ENCODE measurements around the gene ANXA4.
"Not testable (repeated sequence)": the region's sequence is repeated elsewhere in the genome, so short reads cannot be mapped to it uniquely, and the experiment has no call there.

ANXA4 gene

DNA sequence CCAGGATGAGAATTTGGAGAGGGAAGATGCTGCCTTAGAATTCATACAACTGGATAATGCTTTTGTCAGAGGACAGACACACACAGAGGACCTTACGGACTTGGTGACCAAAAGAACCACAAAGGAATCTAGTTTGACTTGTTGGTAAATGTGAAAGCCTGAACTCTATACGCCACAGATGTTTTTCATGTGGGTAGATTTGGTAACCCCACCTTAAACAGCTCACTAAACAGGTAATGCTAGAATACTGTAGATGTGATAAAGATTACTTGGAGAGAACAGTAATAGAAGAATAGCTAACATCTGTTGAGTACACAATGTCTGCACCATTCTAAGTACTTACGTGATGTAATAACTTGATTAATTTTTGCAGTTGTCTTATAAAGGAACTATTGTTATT lies 24.1 kb downstream of the ANXA4 start:
- Histone ChIP-seq H3K9me3 (ENCODE audit: control insufficient read depth in 5 of 5, low read length in 5 of 5) (no peaks in the 10 kb centered on the region), H3K4me3 (ENCODE audit: low read depth in 1 of 5, low read length in 5 of 5) (no peak overlapping the region), H3K4me1 (ENCODE audit: control insufficient read depth in 5 of 5, insufficient read depth in 5 of 5, low read length in 5 of 5) (peaks cover 0 to 30% (median 22%) of the 10 kb centered on the region in 5 donors), H3K36me3 (ENCODE audit: control insufficient read depth in 5 of 5, insufficient read depth in 5 of 5, low read length in 5 of 5) (peaks cover 0 to 3% (median 0%) of the 10 kb centered on the region in 5 donors), H3K9ac (ENCODE audit: low read length in 5 of 5) (no peak overlapping the region), H3K27ac (ENCODE audit: low read depth, low read length) (no peak overlapping the region), H3K27me3 (ENCODE audit: control insufficient read depth in 5 of 5, insufficient read depth in 4 of 5, low read length in 5 of 5) (no peaks in the 10 kb centered on the region)

DNA sequence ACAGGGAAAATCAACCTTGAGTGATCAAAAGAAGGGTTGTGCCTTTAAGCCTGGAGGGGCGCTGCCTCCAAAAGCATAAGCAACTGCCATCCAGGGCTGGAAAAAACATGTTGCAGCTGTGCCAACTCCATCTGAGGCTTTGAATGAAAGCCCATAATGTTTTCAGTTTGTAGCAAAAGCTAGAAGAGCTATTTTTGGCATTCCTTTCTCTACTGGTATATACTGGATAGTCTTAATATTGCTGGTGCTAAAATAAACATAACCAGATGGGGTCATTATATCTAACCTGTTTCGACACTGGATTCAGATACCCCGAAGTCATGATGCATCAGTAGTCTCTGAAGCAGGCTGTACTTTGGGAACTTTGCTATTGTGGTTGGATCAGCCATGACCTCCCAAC lies 25.1 kb downstream of the ANXA4 start:
- H3K9me3 ChIP-seq (ENCODE audit: control insufficient read depth in 5 of 5, low read length in 5 of 5), result no peaks in the 10 kb centered on the region
- peaks cover 0 to 30% (median 22%) of the 10 kb centered on the region in 5 donors for H3K4me1 ChIP-seq (ENCODE audit: control insufficient read depth in 5 of 5, insufficient read depth in 5 of 5, low read length in 5 of 5)
- no peak overlapping the region for H3K27ac ChIP-seq (ENCODE audit: low read depth, low read length)
- no peak overlapping the region for H3K4me3 ChIP-seq (ENCODE audit: low read depth in 1 of 5, low read length in 5 of 5)
- H3K9ac ChIP-seq (ENCODE audit: low read length in 5 of 5), result peak overlapping the region in 1 of 5 donors; percentile 11
- H3K27me3 ChIP-seq (ENCODE audit: control insufficient read depth in 5 of 5, insufficient read depth in 4 of 5, low read length in 5 of 5), result no peaks in the 10 kb centered on the region
- H3K36me3 ChIP-seq (ENCODE audit: control insufficient read depth in 5 of 5, insufficient read depth in 5 of 5, low read length in 5 of 5), result peaks cover 0 to 3% (median 0%) of the 10 kb centered on the region in 5 donors

- Histone ChIP-seq H3K9me3 (ENCODE audit: control insufficient read depth in 5 of 5, low read length in 5 of 5) (no peaks in the 10 kb centered on the region), H3K4me3 (ENCODE audit: low read depth in 1 of 5, low read length in 5 of 5) (no peak overlapping the region), H3K9ac (ENCODE audit: low read length in 5 of 5) (peak overlapping the region in 1 of 5 donors; percentile 2), H3K27ac (ENCODE audit: low read depth, low read length) (no peak overlapping the region), H3K36me3 (ENCODE audit: control insufficient read depth in 5 of 5, insufficient read depth in 5 of 5, low read length in 5 of 5) (no peaks in the 10 kb centered on the region), H3K4me1 (ENCODE audit: control insufficient read depth in 5 of 5, insufficient read depth in 5 of 5, low read length in 5 of 5) (peaks cover 0 to 23% (median 20%) of the 10 kb centered on the region in 5 donors), H3K27me3 (ENCODE audit: control insufficient read depth in 5 of 5, insufficient read depth in 4 of 5, low read length in 5 of 5) (no peaks in the 10 kb centered on the region)
Observed at GRCh38 chr2:69768235-69768634, 26.3 kb downstream of the ANXA4 start.

- Histone ChIP-seq H3K27ac (ENCODE audit: low read depth, low read length) (no peak overlapping the region), H3K27me3 (ENCODE audit: control insufficient read depth in 5 of 5, insufficient read depth in 4 of 5, low read length in 5 of 5) (no peaks in the 10 kb centered on the region)
Observed at GRCh38 chr2:69768789-69769188, 26.9 kb downstream of the ANXA4 start.

GRCh38 chr2:69769272-69769671 lies 27.3 kb downstream of the ANXA4 start:
- no peak overlapping the region for H3K4me3 ChIP-seq (ENCODE audit: low read depth in 1 of 5, low read length in 5 of 5)
- no peaks in the 10 kb centered on the region for H3K36me3 ChIP-seq (ENCODE audit: control insufficient read depth in 5 of 5, insufficient read depth in 5 of 5, low read length in 5 of 5)
- H3K9ac ChIP-seq (ENCODE audit: low read length in 5 of 5), result no peak overlapping the region
- H3K27me3 ChIP-seq (ENCODE audit: control insufficient read depth in 5 of 5, insufficient read depth in 4 of 5, low read length in 5 of 5), result no peaks in the 10 kb centered on the region
- H3K9me3 ChIP-seq (ENCODE audit: control insufficient read depth in 5 of 5, low read length in 5 of 5), result no peaks in the 10 kb centered on the region
- H3K27ac ChIP-seq (ENCODE audit: low read depth, low read length), result peak overlapping the region; percentile 35
- H3K4me1 ChIP-seq (ENCODE audit: control insufficient read depth in 5 of 5, insufficient read depth in 5 of 5, low read length in 5 of 5), result peaks cover 0 to 24% (median 20%) of the 10 kb centered on the region in 5 donors

More at GRCh38 chr2:69768789-69769188, 26.9 kb downstream of the ANXA4 start:
- Histone ChIP-seq H3K9me3 (ENCODE audit: control insufficient read depth in 5 of 5, low read length in 5 of 5) (no peaks in the 10 kb centered on the region), H3K36me3 (ENCODE audit: control insufficient read depth in 5 of 5, insufficient read depth in 5 of 5, low read length in 5 of 5) (no peaks in the 10 kb centered on the region), H3K4me1 (ENCODE audit: control insufficient read depth in 5 of 5, insufficient read depth in 5 of 5, low read length in 5 of 5) (peaks cover 0 to 24% (median 20%) of the 10 kb centered on the region in 5 donors), H3K9ac (ENCODE audit: low read length in 5 of 5) (peak overlapping the region in 1 of 5 donors; percentile 2), H3K4me3 (ENCODE audit: low read depth in 1 of 5, low read length in 5 of 5) (no peak overlapping the region)

DNA sequence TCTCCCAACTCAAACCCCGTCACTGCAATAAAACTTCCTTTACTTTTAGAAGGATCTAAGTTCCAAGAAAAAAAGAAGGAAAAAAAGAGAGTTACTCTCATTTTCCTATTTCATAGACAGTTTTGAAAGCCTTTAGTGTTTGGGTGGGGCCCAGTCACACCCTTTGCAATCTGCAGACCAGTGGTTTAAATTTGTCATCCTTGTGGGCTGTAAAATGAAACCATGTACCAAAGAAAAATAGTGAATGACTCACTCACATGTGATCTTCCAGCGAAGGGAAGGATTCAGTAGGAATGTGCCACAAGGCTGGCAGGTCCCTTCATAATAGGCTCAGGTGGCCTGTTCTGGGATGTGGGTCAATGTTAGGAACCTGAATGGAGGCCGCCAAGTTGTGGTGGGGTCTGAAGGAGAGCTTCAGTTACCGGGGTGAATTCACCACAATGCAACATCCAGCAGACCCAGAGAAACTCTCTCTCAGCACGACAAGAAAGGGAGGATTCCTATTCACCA lies 28.3 kb downstream of the ANXA4 start:
- Histone ChIP-seq H3K4me1 (ENCODE audit: control insufficient read depth in 5 of 5, insufficient read depth in 5 of 5, low read length in 5 of 5) (peaks cover 0 to 24% (median 21%) of the 10 kb centered on the region in 5 donors), H3K36me3 (ENCODE audit: control insufficient read depth in 5 of 5, insufficient read depth in 5 of 5, low read length in 5 of 5) (no peaks in the 10 kb centered on the region), H3K27ac (ENCODE audit: low read depth, low read length) (peak overlapping the region; percentile 35), H3K4me3 (ENCODE audit: low read depth in 1 of 5, low read length in 5 of 5) (peak overlapping the region in 1 of 5 donors; percentile 11), H3K9ac (ENCODE audit: low read length in 5 of 5) (no peak overlapping the region), H3K9me3 (ENCODE audit: control insufficient read depth in 5 of 5, low read length in 5 of 5) (no peaks in the 10 kb centered on the region), H3K27me3 (ENCODE audit: control insufficient read depth in 5 of 5, insufficient read depth in 4 of 5, low read length in 5 of 5) (no peaks in the 10 kb centered on the region)

GRCh38 chr2:69770747-69771146 lies 28.8 kb downstream of the ANXA4 start:
- Histone ChIP-seq H3K9me3 (ENCODE audit: control insufficient read depth in 5 of 5, low read length in 5 of 5) (no peaks in the 10 kb centered on the region), H3K9ac (ENCODE audit: low read length in 5 of 5) (no peak overlapping the region), H3K36me3 (ENCODE audit: control insufficient read depth in 5 of 5, insufficient read depth in 5 of 5, low read length in 5 of 5) (no peaks in the 10 kb centered on the region), H3K4me1 (ENCODE audit: control insufficient read depth in 5 of 5, insufficient read depth in 5 of 5, low read length in 5 of 5) (peaks cover 0 to 24% (median 22%) of the 10 kb centered on the region in 5 donors), H3K27me3 (ENCODE audit: control insufficient read depth in 5 of 5, insufficient read depth in 4 of 5, low read length in 5 of 5) (no peaks in the 10 kb centered on the region), H3K27ac (ENCODE audit: low read depth, low read length) (peak overlapping the region; percentile 43), H3K4me3 (ENCODE audit: low read depth in 1 of 5, low read length in 5 of 5) (peak overlapping the region in 1 of 5 donors; percentile 11)

DNA sequence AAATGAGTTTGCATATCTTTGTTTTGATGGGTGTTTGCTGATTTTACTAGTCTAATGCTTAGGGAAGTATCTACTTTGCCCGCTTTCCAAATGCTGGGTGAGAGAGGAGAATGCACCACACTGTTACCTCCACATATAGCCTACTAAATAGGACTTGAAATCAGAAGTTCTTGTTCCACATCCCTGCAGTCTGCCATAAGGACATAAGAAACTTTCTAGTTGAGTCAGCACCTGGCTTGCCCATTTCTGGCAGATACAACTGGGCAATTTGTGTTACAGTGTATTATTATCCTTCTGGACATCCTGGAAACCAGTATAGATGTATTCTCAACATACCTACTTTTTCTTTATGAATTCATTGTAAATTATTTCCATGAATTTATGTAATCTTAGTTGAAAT lies 29.5 kb downstream of the ANXA4 start:
- Histone ChIP-seq H3K9ac (ENCODE audit: low read length in 5 of 5) (no peak overlapping the region), H3K9me3 (ENCODE audit: control insufficient read depth in 5 of 5, low read length in 5 of 5) (no peaks in the 10 kb centered on the region), H3K36me3 (ENCODE audit: control insufficient read depth in 5 of 5, insufficient read depth in 5 of 5, low read length in 5 of 5) (no peaks in the 10 kb centered on the region), H3K27me3 (ENCODE audit: control insufficient read depth in 5 of 5, insufficient read depth in 4 of 5, low read length in 5 of 5) (no peaks in the 10 kb centered on the region), H3K4me1 (ENCODE audit: control insufficient read depth in 5 of 5, insufficient read depth in 5 of 5, low read length in 5 of 5) (peaks cover 0 to 24% (median 22%) of the 10 kb centered on the region in 5 donors), H3K4me3 (ENCODE audit: low read depth in 1 of 5, low read length in 5 of 5) (no peak overlapping the region), H3K27ac (ENCODE audit: low read depth, low read length) (peak overlapping the region; percentile 43)

DNA sequence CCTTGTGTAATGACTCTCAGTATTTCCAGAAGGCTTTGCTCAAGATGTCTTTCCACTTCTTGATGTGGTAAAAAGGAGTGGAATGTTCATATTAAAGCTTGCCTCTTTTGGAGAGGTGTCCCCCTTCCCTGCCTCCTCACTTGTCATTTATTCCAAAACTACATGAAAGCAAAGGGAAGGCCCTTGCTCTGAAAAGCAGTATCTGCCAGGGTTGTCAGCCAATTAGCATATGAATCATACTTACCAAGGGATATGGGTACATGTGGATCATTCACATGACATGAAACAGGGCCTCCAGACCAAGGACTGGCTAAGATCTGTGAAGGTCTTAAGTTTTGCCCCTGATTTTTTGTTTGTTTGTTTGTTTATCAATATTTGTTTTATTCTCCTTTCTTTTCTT lies 31.3 kb downstream of the ANXA4 start:
- Histone ChIP-seq H3K27me3 (ENCODE audit: control insufficient read depth in 5 of 5, insufficient read depth in 4 of 5, low read length in 5 of 5) (no peaks in the 10 kb centered on the region), H3K27ac (ENCODE audit: low read depth, low read length) (no peak overlapping the region), H3K9ac (ENCODE audit: low read length in 5 of 5) (no peak overlapping the region), H3K4me1 (ENCODE audit: control insufficient read depth in 5 of 5, insufficient read depth in 5 of 5, low read length in 5 of 5) (peaks cover 0 to 14% (median 13%) of the 10 kb centered on the region in 5 donors), H3K36me3 (ENCODE audit: control insufficient read depth in 5 of 5, insufficient read depth in 5 of 5, low read length in 5 of 5) (no peaks in the 10 kb centered on the region), H3K9me3 (ENCODE audit: control insufficient read depth in 5 of 5, low read length in 5 of 5) (no peaks in the 10 kb centered on the region), H3K4me3 (ENCODE audit: low read depth in 1 of 5, low read length in 5 of 5) (no peak overlapping the region)

GRCh38 chr2:69774258-69774983 lies 32.5 kb downstream of the ANXA4 start:
- H3K4me3 ChIP-seq (ENCODE audit: low read depth in 1 of 5, low read length in 5 of 5); H3K27ac ChIP-seq (ENCODE audit: low read depth, low read length); H3K36me3 ChIP-seq (ENCODE audit: control insufficient read depth in 5 of 5, insufficient read depth in 5 of 5, low read length in 5 of 5); H3K9ac ChIP-seq (ENCODE audit: low read length in 5 of 5); H3K9me3 ChIP-seq (ENCODE audit: control insufficient read depth in 5 of 5, low read length in 5 of 5); H3K27me3 ChIP-seq (ENCODE audit: control insufficient read depth in 5 of 5, insufficient read depth in 4 of 5, low read length in 5 of 5): not testable (repeated sequence)
- H3K4me1 ChIP-seq (ENCODE audit: control insufficient read depth in 5 of 5, insufficient read depth in 5 of 5, low read length in 5 of 5), result peaks cover 0 to 14% (median 9%) of the 10 kb centered on the region in 5 donors

All from subcutaneous abdominal adipose tissue (tissue), 5 donors.